ENCODE measurements around the gene SUN5.
"Not testable (repeated sequence)": the region's sequence is repeated elsewhere in the genome, so short reads cannot be mapped to it uniquely, and the experiment has no call there.

The SUN5 gene

GRCh38 chr20:32965581-32966373 is 38.5 kb downstream of the SUN5 start:
- no peak for DNase-seq (ENCODE audit: low read depth in 2 of 3, low spot score in 1 of 3)

- DNase-seq (ENCODE audit: low read depth in 2 of 3, low spot score in 1 of 3), result no peak
Measured at GRCh38 chr20:32965115-32965514, 39.1 kb downstream of the SUN5 start.

GRCh38 chr20:32964575-32964974 is 39.7 kb downstream of the SUN5 start:
- no peak for DNase-seq (ENCODE audit: low read depth in 2 of 3, low spot score in 1 of 3)

- no peak for DNase-seq (ENCODE audit: low read depth in 2 of 3, low spot score in 1 of 3)
Measured at GRCh38 chr20:32963176-32963575, 41.1 kb downstream of the SUN5 start.

- not testable (repeated sequence) for DNase-seq (ENCODE audit: low read depth in 2 of 3, low spot score in 1 of 3)
Measured at GRCh38 chr20:32962646-32963045, 41.6 kb downstream of the SUN5 start.

GRCh38 chr20:32962053-32962452 is 42.2 kb downstream of the SUN5 start:
- DNase-seq (ENCODE audit: low read depth in 2 of 3, low spot score in 1 of 3), result no peak

- no peak for DNase-seq (ENCODE audit: low read depth in 2 of 3, low spot score in 1 of 3)
Measured at GRCh38 chr20:32960849-32961731, 43.1 kb downstream of the SUN5 start.

- DNase-seq (ENCODE audit: low read depth in 2 of 3, low spot score in 1 of 3), result no peak
Measured at GRCh38 chr20:32960222-32960518, 44.1 kb downstream of the SUN5 start.

- no peak for DNase-seq (ENCODE audit: low read depth in 2 of 3, low spot score in 1 of 3)
Measured at GRCh38 chr20:32959351-32960221, 44.6 kb downstream of the SUN5 start.

GRCh38 chr20:32958574-32958973 is 45.7 kb downstream of the SUN5 start:
- no peak for DNase-seq (ENCODE audit: low read depth in 2 of 3, low spot score in 1 of 3)

- DNase-seq (ENCODE audit: low read depth in 2 of 3, low spot score in 1 of 3), result no peak
Measured at GRCh38 chr20:32957459-32957858, 46.8 kb downstream of the SUN5 start.

- not testable (repeated sequence) for DNase-seq (ENCODE audit: low read depth in 2 of 3, low spot score in 1 of 3)
Measured at GRCh38 chr20:32950539-32950938, 53.7 kb downstream of the SUN5 start.

- no peak for DNase-seq (ENCODE audit: low read depth in 2 of 3, low spot score in 1 of 3)
Measured at GRCh38 chr20:32946629-32947028, 57.6 kb downstream of the SUN5 start.

GRCh38 chr20:32945710-32946221 is 58.5 kb downstream of the SUN5 start:
- DNase-seq (ENCODE audit: low read depth in 2 of 3, low spot score in 1 of 3), result no peak

- no peak for DNase-seq (ENCODE audit: low read depth in 2 of 3, low spot score in 1 of 3)
Measured at GRCh38 chr20:32943490-32944052, 60.7 kb downstream of the SUN5 start.

GRCh38 chr20:32941155-32941885 is 62.9 kb downstream of the SUN5 start:
- DNase-seq (ENCODE audit: low read depth in 2 of 3, low spot score in 1 of 3), result no peak

- no peak for DNase-seq (ENCODE audit: low read depth in 2 of 3, low spot score in 1 of 3)
Measured at GRCh38 chr20:32934580-32934979, 69.7 kb downstream of the SUN5 start.
